Right cardiac atrium (tissue), 5 donors: ENCODE measurements around the gene F12. TPM values are rescaled to one million over a fixed set of nuclear protein-coding genes. Genes with fewer than 3 reads are reported as not detected.
A peak's percentile ranks its signal among the peaks of the same experiment; 100 is the strongest.

Experiments
- ATAC-seq, 2 donors: fragments of 200-7000 bp; cut with Tn5 transposase; one replicate each; pipeline versions ENCODE4 v1.8.0 to v1.9.1; 2020; ENCODE audit warnings: moderate library complexity in 2 of 2, mild to moderate bottlenecking in 1 of 2
- DNase-seq, 3 donors: peaks; one replicate each; pipeline ENCODE4 v3.0.0-alpha.2; 2020
- H3K27ac ChIP-seq: one replicate; pipeline ENCODE4 v1.5.1; 2013; ENCODE audit warnings: mild to moderate bottlenecking, low read length, control low read depth, moderate library complexity
- H3K27me3 ChIP-seq: one replicate; pipeline ENCODE4 v1.6.1; 2013; ENCODE audit not compliant: control insufficient read depth, insufficient read depth
- H3K4me1 ChIP-seq: one replicate; pipeline ENCODE4 v1.6.1; 2013; ENCODE audit warnings: low read length; ENCODE audit not compliant: control insufficient read depth, insufficient read depth
- H3K4me3 ChIP-seq: one replicate; pipeline ENCODE4 v1.5.1; 2013; ENCODE audit warnings: low read length, control low read depth
- H3K9me3 ChIP-seq: one replicate; pipeline ENCODE4 v1.6.1; 2013; ENCODE audit warnings: low read length; ENCODE audit not compliant: control insufficient read depth
- WGBS: extraction: QIAGEN DNeasy Blood & Tissue Kit; methylation state at CpG from one replicate; pipeline ENCODE4 v1.1.7; 2013; 5-methylcytosine and 5-hydroxymethylcytosine counted together
- intact Hi-C, 4 donors: fragments of 100-400 bp; cut with DNase I; formaldehyde crosslinking; loops; one replicate each; pipeline versions ENCODE4 v1.11.0 to v1.14.0; 2022 to 2023
- polyA plus RNA-seq: library from polyadenylated mRNA; stranded (reverse); fragments of 200-250 nt; gene quantifications from one replicate; pipeline ENCODE4 v1.2.3, GENCODE V29; 2013
- total RNA-seq, 4 donors: library from RNA; stranded (reverse); fragmentation: NEBNext Ultra II Directional; extraction: Animal tissue kit (Norgen Biotek cat#: 25700); gene quantifications; one replicate each; pipeline ENCODE4 v1.2.1, GENCODE V29; 2021
- donor health status: healthy with polysubstance abuse.
- donor health status: DM: no; HTN: yes; CAD: no.
- donor health status: DM: no; HTN: no; CAD: no.
- donor health status: DM: no; HTN: yes; CAD: no; lungs with severe emphysema.
- donor health status: DM: yes; HTN: yes; CAD: no.

F12 gene
- total and polyA plus RNA-seq, 5 donors, result 0.17 to 0.34 (median 0.27) TPM

DNA sequence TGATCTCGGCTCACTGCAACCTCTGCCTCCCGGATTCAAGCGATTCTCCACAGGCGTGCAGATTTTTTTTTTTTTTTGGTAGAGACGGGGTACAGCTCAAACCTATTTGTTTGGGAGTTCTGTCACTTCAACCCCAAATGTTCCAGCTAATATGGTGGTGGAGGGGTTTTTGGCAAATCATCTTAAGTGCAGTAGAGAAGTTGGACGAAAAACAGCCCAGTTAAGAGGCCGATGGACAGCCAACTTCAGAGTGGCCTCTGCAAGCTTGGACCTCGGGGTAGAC is 36.5 kb upstream of the F12 start:
- WGBS, result 5% methylated on average over 8 of the region's 8 CpGs
- Histone ChIP-seq H3K9me3 (no peaks in the 10 kb centered on the region), H3K27me3 (no peaks in the 10 kb centered on the region), H3K4me3 (no peak overlapping the region), H3K4me1 (no peaks in the 10 kb centered on the region), H3K27ac (no peak overlapping the region)
- intact Hi-C loops, result no loop called here
- no peak for ATAC-seq
- DNase-seq, result peak in 1 of 3 donors; percentile 3

GRCh38 chr5:177445052-177445916 is 35.9 kb upstream of the F12 start:
- Histone ChIP-seq H3K4me1 (no peaks in the 10 kb centered on the region), H3K27ac (no peak overlapping the region), H3K27me3 (no peaks in the 10 kb centered on the region), H3K4me3 (no peak overlapping the region), H3K9me3 (no peaks in the 10 kb centered on the region)
- ATAC-seq, result no peak
- WGBS, result 55% methylated on average over 10 of the region's 10 CpGs
- DNase-seq, result peak in 1 of 3 donors; percentile 25
- intact Hi-C loops, result no loop called here

- no peak for ATAC-seq
- no peak overlapping the region for H3K4me3 ChIP-seq
- no peaks in the 10 kb centered on the region for H3K27me3 ChIP-seq
- intact Hi-C loops, result no loop called here
- 64% methylated on average over 7 of the region's 7 CpGs for WGBS
- no peaks in the 10 kb centered on the region for H3K4me1 ChIP-seq
- no peaks in the 10 kb centered on the region for H3K9me3 ChIP-seq
- no peak overlapping the region for H3K27ac ChIP-seq
- DNase-seq, result peak in 1 of 3 donors; percentile 35
Observed at GRCh38 chr5:177444106-177445051, 35.0 kb upstream of the F12 start.

- no peaks in the 10 kb centered on the region for H3K27me3 ChIP-seq
- ATAC-seq (no peak), DNase-seq (peak in 1 of 3 donors; percentile 40)
- WGBS, result 83% methylated on average over 15 of the region's 15 CpGs
- intact Hi-C loops, result no loop called here
- no peak overlapping the region for H3K27ac ChIP-seq
- H3K4me3 ChIP-seq, result no peak overlapping the region
- H3K4me1 ChIP-seq, result no peaks in the 10 kb centered on the region
- H3K9me3 ChIP-seq, result no peaks in the 10 kb centered on the region
Observed at GRCh38 chr5:177443144-177443983, 34.0 kb upstream of the F12 start.

DNA sequence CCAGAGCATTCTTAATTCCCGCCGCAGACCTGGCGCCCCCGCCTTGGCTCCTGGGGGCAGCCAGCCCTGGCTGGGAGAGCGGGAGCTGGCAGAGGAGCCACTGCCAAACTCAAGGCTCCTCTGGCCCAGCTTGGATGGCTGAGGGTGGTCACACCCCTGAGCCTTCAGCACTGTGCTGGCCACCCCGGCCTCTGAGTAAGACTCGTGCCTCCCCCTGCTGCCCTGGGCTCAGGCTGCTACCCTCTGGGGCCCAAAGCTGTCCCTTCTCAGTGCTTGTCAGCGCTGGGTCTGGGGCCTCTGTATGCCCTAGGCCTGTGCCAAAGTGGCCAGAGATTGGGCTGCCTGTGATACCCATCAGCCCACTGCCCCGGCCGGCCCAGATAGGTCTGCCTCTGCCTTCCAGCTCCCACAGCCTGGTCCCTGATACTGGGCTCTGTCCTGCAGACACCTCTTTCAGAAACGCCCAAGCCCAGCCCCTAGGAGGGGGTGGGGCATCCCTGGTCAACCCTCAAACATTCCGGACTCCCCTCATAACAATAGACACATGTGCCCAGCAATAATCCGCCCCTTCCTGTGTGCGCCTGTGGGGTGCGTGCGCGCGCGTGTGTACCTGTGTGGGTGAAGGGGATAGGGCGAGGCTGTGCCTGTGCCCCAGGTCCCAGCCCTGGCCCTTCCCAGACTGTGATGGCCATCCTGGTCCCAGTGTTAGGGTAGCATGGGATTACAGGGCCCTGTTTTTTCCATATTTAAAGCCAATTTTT is 32.9 kb upstream of the F12 start:
- intact Hi-C loops, result no loop called here
- H3K4me3 ChIP-seq, result no peak overlapping the region
- no peaks in the 10 kb centered on the region for H3K9me3 ChIP-seq
- WGBS, result 90% methylated on average over 20 of the region's 20 CpGs
- H3K4me1 ChIP-seq, result no peaks in the 10 kb centered on the region
- H3K27ac ChIP-seq, result no peak overlapping the region
- H3K27me3 ChIP-seq, result no peaks in the 10 kb centered on the region
- ATAC-seq (no peak), DNase-seq (peak in 2 of 3 donors; percentile 35 to 41)

DNA sequence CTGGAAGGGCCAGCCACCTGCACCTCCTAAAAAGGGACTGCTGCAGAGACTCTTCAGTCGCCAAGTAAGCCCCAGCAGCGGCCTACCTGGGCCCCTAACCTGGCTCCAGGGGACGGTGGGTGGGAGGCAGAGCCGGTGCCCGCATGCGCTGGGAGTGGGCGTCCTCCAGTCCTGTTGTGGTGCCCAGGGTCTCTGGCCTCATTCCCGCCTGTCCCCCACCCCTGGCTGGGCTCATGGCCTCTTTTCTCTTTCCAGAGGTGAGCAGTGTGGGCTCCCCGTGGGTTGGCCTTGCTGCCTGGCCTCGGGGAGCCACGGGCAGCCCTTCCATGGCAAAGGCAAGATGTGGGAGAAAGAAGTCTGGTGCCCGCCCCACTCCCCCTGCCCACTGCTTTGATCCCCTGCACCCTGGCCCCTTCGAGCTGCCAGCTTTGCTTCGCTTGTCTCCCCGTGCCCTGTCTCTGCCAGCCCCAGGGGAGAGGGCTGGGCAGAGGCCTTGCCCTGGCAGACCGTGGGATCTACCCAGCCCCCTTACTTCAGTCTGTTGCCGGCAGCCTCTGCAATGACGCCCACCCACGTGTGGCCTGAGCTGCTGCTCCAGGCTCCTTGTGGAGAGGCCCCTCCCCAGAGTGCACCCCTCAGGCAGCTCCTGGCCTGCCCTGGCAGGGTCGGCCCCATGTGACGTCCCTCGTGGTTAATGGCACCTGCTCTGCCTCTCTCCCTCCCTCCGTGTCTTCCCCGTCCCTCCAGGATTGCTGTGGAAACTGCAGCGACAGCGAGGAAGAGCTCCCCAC is 31.8 kb upstream of the F12 start:
- WGBS, result 89% methylated on average over 26 of the region's 26 CpGs

DNA sequence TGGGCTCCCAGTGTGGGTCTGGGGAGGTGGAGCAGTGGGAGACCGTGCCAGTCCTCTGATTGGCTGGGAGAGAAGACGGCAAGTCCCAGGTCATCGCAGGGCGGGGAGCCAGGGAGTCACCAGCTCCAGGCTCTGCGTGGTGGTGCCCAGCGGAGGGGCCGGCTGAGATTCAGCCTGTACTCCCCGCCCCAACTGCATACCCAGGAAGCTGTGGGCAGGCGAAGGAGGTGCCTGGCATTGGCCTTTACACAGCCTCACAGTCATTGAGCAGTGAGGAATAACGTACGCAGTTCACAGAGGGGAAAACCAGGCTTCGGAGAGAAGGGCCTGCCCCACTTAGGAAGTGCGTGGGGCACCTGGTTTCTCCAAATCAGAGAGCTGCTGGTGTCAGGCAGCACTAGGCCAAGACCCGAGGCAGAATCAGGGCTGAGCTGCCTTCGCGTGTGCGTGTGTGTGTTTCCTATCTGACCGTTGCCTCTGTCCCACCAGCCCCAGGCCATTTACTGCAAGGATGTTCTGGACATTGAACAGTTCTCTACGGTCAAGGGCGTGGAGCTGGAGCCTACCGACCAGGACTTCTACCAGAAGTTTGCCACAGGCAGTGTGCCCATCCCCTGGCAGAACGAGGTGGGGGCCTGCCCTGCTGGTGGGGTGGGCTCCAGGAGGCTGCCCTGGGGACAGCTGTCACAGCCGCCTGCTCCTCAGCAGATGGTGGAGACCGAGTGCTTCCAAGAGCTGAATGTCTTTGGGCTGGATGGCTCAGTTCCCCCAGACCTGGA is 31.0 kb upstream of the F12 start:
- WGBS, result 90% methylated on average over 24 of the region's 24 CpGs
- ATAC-seq (no peak), DNase-seq (peak in 1 of 3 donors; percentile 55)
- no peak overlapping the region for H3K27ac ChIP-seq
- no peaks in the 10 kb centered on the region for H3K4me1 ChIP-seq
- intact Hi-C loops, result no loop called here
- no peaks in the 10 kb centered on the region for H3K27me3 ChIP-seq
- no peaks in the 10 kb centered on the region for H3K9me3 ChIP-seq
- no peak overlapping the region for H3K4me3 ChIP-seq

More for the DNA sequence above, 31.8 kb upstream of the F12 start:
- no peak for ATAC-seq
- Histone ChIP-seq H3K9me3 (no peaks in the 10 kb centered on the region), H3K4me3 (no peak overlapping the region), H3K27me3 (no peaks in the 10 kb centered on the region), H3K4me1 (no peaks in the 10 kb centered on the region), H3K27ac (no peak overlapping the region)
- intact Hi-C loops, result no loop called here
- peak in 1 of 3 donors; percentile 45 for DNase-seq

GRCh38 chr5:177439518-177440053 is 30.2 kb upstream of the F12 start:
- ATAC-seq (no peak), DNase-seq (no peak)
- Histone ChIP-seq H3K27me3 (no peaks in the 10 kb centered on the region), H3K4me1 (no peaks in the 10 kb centered on the region), H3K27ac (no peak overlapping the region), H3K4me3 (no peak overlapping the region), H3K9me3 (no peaks in the 10 kb centered on the region)
- 95% methylated on average over 4 of the region's 4 CpGs for WGBS
- intact Hi-C loops, result no loop called here

DNA sequence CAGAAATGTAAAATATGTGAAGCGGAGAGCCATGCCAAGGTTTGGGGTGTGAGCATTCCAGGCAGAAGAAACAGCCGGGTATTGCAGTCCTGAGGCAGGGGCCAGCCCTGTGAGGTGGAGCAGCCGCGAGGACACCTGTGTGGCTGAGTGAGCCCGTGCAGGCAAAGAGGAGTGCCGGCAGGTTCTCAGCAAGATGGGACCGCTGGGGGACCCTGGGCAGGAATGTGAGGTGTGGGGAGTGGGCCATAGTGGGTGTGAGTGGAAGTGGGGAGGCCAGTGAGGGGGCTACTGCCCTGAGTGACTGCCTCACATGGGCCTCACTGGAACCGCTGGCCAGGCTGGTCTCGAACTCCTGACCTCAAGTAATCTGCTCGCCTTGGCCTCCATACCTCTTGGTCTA is 29.1 kb upstream of the F12 start:
- WGBS, result 90% methylated on average over 10 of the region's 10 CpGs
- no peak for ATAC-seq

More for the DNA sequence above, 29.1 kb upstream of the F12 start:
- H3K4me3 ChIP-seq, result no peak overlapping the region
- H3K4me1 ChIP-seq, result no peaks in the 10 kb centered on the region
- H3K9me3 ChIP-seq, result no peaks in the 10 kb centered on the region
- H3K27me3 ChIP-seq, result no peaks in the 10 kb centered on the region
- DNase-seq, result peak in 2 of 3 donors; percentile 36 to 46
- intact Hi-C loops, result no loop called here
- no peak overlapping the region for H3K27ac ChIP-seq
